HG03025 (cell line): ENCODE data around the gene STPG3.

Experiments
- ATAC-seq: cut with Tn5 transposase; IDR thresholded peaks from one replicate; pipeline ENCODE4 v1.9.1; 2021; ENCODE audit warnings: mild to moderate bottlenecking, moderate library complexity; ENCODE audit not compliant: unreplicated experiment, low FRiP score

Gene STPG3

GRCh38 chr9:137298401-137299202, 47.5 kb downstream of the STPG3 start:
- no peak for ATAC-seq

- ATAC-seq, result no peak
Measured at GRCh38 chr9:137299203-137299565, 48.1 kb downstream of the STPG3 start.

GRCh38 chr9:137299938-137300337, 48.9 kb downstream of the STPG3 start:
- ATAC-seq, result no peak

GRCh38 chr9:137300567-137301080, 49.5 kb downstream of the STPG3 start:
- no peak for ATAC-seq

GRCh38 chr9:137301081-137301947, 50.2 kb downstream of the STPG3 start:
- ATAC-seq, result peak; percentile 32

GRCh38 chr9:137302118-137302448, 51.0 kb downstream of the STPG3 start, which contains the start of gene NRARP:
Gene NRARP, minus strand, starts transcription at chr9:137302271. Its CDS starts 343 bp downstream, at chr9:137301928.
- peak; percentile 45 for ATAC-seq

- peak; percentile 15 for ATAC-seq
Measured at GRCh38 chr9:137302449-137303150, 51.5 kb downstream of the STPG3 start.
